IPS-15b (cell line): ENCODE measurements around the gene CD300LD.

Experiments used
- H3K27me3 ChIP-seq: one replicate; pipeline ENCODE4 v1.6.1; 2013; ENCODE audit warnings: low read length; ENCODE audit not compliant: control insufficient read depth, insufficient read depth
- H3K36me3 ChIP-seq: one replicate; pipeline ENCODE4 v1.6.1; 2013; ENCODE audit warnings: low read length; ENCODE audit not compliant: control insufficient read depth, insufficient read depth
- H3K4me1 ChIP-seq: one replicate; pipeline ENCODE4 v1.6.1; 2013; ENCODE audit warnings: mild to moderate bottlenecking, low read length; ENCODE audit not compliant: control insufficient read depth, insufficient read depth
- H3K4me3 ChIP-seq: one replicate; pipeline ENCODE4 v1.5.1; 2013; ENCODE audit warnings: low read depth, low read length
- H3K9ac ChIP-seq: one replicate; pipeline ENCODE4 v1.6.1; 2013; ENCODE audit warnings: low read depth, mild to moderate bottlenecking, low read length
- H3K9me3 ChIP-seq: one replicate; pipeline ENCODE4 v1.6.1; 2013; ENCODE audit warnings: mild to moderate bottlenecking, low read length; ENCODE audit not compliant: control insufficient read depth, insufficient read depth

Gene CD300LD

GRCh38 chr17:74541176-74542111, 50.6 kb downstream of the CD300LD start:
- H3K36me3 ChIP-seq, result no peaks in the 10 kb centered on the region
- H3K9me3 ChIP-seq, result no peaks in the 10 kb centered on the region
- no peak overlapping the region for H3K9ac ChIP-seq
- H3K4me3 ChIP-seq, result no peak overlapping the region
- H3K27me3 ChIP-seq, result no peaks in the 10 kb centered on the region
- H3K4me1 ChIP-seq, result no peaks in the 10 kb centered on the region

GRCh38 chr17:74539281-74539820, 52.7 kb downstream of the CD300LD start:
- H3K4me3 ChIP-seq, result no peak overlapping the region
- no peaks in the 10 kb centered on the region for H3K4me1 ChIP-seq
- no peaks in the 10 kb centered on the region for H3K9me3 ChIP-seq
- H3K27me3 ChIP-seq, result no peaks in the 10 kb centered on the region
- no peak overlapping the region for H3K9ac ChIP-seq
- no peaks in the 10 kb centered on the region for H3K36me3 ChIP-seq

- H3K27me3 ChIP-seq, result no peaks in the 10 kb centered on the region
- no peak overlapping the region for H3K4me3 ChIP-seq
- no peaks in the 10 kb centered on the region for H3K9me3 ChIP-seq
- no peak overlapping the region for H3K9ac ChIP-seq
- no peaks in the 10 kb centered on the region for H3K36me3 ChIP-seq
- peaks cover under 1% of the 10 kb centered on the region for H3K4me1 ChIP-seq
These were observed 55.2 kb downstream of the CD300LD start for GRCh38 chr17:74536890-74537289.

- Histone ChIP-seq H3K4me1 (peaks cover 4% of the 10 kb centered on the region), H3K9me3 (no peaks in the 10 kb centered on the region)
These were observed 60.0 kb downstream of the CD300LD start for GRCh38 chr17:74532115-74532514.

GRCh38 chr17:74531231-74531761, 60.8 kb downstream of the CD300LD start, which contains the start of gene CD300LB:
CD300LB (minus strand) TSS chr17:74531475; CDS start chr17:74531350, 125 bp downstream.
- Histone ChIP-seq H3K9me3 (no peaks in the 10 kb centered on the region), H3K9ac (no peak within 1 kb of the TSS), H3K4me3 (peak within 1 kb of the TSS; percentile 33), H3K4me1 (peaks cover 4% of the 10 kb centered on the region), H3K27me3 (no peaks in the 10 kb centered on the region), H3K36me3 (no peaks in the 10 kb centered on the region)

More at GRCh38 chr17:74532115-74532514, 60.0 kb downstream of the CD300LD start:
- no peaks in the 10 kb centered on the region for H3K36me3 ChIP-seq
- H3K4me3 ChIP-seq, result peak overlapping the region; percentile 33
- no peak overlapping the region for H3K9ac ChIP-seq
- H3K27me3 ChIP-seq, result no peaks in the 10 kb centered on the region

- Histone ChIP-seq H3K27me3 (no peaks in the 10 kb centered on the region), H3K36me3 (no peaks in the 10 kb centered on the region), H3K9ac (no peak overlapping the region), H3K4me1 (peaks cover 4% of the 10 kb centered on the region), H3K4me3 (no peak overlapping the region), H3K9me3 (no peaks in the 10 kb centered on the region)
These were observed 61.3 kb downstream of the CD300LD start for GRCh38 chr17:74530831-74531150.
